Endometrium (tissue), 2 donors: ENCODE results near the gene SAFB2.
A peak's percentile ranks its signal among the peaks of the same experiment; 100 is the strongest.

ENCODE experiments used
- FAIRE-seq: peaks from 2 replicates; lab custom pipeline; 2012; peaks lifted over from hg19 to GRCh38; lab: Jason Lieb, UNC
- donor health status: control.
- donor health status: control.

Gene SAFB2

DNA sequence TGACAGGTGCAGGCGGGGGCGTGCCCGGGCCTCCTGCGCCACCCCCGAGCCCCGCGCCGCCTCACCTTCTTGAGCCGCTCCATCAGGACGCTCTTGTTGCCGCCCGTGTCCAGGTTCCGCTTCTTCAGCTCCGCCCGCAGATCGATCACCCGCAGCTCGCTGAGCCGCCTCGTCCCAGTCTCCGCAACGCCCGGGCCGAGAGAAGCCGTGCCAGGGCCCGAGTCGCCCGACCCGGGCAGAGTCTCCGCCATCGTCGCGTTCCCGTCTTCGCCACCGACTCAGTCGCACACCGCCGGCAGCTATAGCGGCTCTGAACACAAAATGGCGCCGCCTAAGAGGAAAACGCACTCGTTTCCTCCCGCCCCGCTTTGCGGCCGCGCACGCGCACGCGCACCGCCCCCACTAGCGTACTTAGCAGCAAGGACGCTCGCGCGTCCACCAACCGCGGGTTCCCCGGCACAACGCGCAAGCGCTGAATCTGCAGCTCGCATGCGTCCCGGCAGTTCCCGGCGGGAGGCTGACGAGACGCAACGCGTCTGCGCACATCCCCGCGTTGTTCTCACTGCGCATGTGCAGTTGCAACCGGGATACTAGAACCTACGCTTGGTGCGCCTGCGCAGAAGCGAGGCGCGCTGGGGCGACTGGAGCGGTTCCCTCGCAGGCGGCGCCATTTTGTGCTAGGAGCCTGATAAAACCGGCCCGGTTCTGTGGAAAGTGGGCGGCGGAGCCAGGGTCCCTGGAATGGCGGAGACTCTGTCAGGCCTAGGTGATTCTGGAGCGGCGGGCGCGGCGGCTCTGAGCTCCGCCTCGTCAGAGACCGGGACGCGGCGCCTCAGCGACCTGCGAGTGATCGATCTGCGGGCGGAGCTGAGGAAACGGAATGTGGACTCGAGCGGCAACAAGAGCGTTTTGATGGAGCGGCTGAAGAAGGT, at the start of gene SAFB2, which contains the start of gene SAFB:
Gene SAFB2, minus strand, starts transcription at position 312 of the 932 bp plus-strand sequence. Its CDS starts 61 bp downstream, at position 251.
Gene SAFB, plus strand, starts transcription at position 619 of the 932 bp plus-strand sequence. Its CDS starts 123 bp downstream, at position 742.
- FAIRE-seq: peak; percentile 97

DNA sequence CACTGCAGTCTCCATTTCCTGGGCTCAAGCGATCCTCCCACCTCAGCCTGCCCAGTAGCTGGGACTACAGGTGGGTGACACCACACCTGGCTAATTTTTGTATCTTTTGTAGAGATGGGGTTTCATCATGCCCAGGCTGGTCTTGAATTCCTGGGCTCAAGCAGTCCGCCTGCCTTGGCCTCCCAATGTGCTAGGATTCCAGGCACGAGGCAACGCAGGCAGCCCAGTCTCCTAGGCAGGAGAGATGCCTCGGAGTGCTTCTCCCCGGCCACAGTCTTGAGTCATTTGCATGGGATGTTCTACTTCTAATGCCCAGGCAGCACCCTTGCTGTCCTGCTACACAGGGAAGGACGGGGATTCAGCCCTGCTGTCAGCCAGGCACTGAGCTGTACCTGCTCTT, 49.0 kb upstream of the SAFB2 start:
- no peak for FAIRE-seq

DNA sequence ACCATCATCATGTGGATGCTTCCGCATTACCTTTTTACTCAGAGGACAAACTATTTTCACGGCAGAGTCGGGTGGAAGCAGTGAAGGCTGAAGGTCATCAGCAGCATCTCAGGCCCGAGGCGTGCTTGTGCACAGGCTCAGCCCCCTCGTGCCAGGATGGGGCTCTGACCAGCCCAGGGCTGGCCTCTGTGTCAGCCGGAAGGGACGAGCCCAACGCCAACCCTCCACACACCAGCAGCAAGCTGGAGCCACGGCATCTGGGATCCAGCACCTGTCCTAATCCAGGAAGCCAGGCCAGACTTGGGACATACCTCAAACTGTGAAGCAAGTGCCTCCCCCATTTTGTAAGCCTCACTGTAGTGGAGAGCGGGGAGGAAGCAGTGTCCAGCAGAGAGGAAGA, 46.6 kb upstream of the SAFB2 start:
- no peak for FAIRE-seq

GRCh38 chr19:5667751-5668271, 45.2 kb upstream of the SAFB2 start:
- FAIRE-seq: no peak

DNA sequence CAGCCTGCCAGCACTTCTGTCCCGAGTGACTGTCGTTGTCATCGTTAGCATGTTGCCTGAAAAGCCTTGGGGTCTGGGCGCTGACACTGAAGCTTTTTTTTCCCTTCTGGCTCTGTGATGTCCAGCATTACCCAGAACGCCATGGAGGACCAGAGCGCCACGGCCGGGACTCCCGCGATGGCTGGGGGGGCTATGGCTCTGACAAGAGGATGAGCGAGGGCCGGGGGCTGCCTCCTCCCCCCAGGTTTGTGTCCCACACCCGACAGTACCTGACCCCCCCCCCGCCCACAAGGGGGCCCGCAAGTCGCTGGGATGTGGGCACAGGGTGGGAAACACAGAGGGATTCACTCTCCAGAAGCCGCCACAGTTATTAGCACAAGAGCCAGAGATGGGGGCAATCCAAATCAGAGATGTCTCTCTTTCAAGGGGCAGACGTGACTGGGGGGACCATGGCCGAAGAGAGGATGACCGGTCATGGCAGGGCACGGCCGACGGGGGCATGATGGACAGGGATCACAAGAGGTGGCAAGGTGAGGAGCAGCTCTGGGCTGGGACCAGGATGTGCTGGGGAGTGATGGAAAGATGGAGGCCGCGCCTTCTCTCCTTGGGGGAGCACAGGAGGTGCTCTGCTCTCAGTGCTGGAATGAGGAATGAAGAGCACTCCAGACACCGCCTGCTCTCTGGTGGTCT, 44.5 kb upstream of the SAFB2 start:
- FAIRE-seq: no peak

DNA sequence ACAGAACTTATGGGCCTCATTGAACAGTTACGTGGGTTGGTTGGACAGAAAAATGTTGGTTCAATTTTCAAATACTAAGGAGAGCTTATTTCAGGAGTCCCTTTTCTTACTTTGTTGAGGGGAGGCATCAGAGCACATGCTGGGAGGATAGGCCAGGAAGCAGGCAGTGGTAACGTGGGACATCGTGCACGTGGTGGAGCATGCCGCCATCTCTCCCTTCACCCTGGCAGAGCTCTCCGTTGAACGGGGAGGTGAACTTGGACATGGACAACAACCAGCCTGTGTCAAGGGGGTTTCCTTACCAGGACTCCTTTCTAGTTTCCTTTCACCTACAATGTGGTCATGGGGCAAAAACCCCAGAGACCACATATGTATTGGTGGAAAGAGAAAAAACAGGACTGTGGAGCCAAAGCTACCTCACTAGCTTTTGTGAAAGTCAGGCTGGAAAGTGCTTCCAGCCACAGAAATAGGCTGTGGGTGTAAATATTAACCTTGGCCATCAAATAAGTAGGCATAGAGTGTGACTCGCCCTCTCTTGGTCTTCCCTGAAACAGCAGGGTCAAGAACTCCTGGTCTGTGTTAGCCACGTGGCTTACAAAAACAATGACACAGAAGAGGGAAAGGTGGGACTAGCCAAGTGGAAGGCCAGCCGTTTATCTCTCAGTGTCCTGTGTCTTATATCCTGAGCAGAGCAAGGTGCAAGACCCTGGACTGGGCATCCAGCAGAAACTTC, 43.4 kb upstream of the SAFB2 start:
- FAIRE-seq: no peak

DNA sequence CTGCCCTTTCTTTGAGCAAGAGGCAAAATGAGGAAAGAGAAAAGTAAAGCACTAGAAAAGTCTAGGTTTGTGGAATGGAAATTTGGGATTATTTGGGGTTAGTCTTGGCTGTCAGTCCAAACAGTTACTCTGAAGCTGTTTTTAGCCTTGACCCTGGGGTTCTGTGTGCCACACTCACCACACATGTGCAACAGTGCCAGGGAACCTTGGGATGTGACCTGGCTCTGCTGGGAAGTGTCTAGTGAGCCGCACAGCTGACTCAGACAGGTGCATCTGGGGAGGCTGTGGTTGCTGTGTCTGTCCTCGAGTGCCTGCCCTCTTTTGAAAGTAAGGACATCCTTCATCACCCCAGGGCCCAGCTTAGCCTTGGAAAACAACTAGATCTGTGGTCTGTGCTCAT, 41.9 kb upstream of the SAFB2 start:
- no peak for FAIRE-seq

GRCh38 chr19:5663904-5664303, 41.3 kb upstream of the SAFB2 start:
- no peak for FAIRE-seq

DNA sequence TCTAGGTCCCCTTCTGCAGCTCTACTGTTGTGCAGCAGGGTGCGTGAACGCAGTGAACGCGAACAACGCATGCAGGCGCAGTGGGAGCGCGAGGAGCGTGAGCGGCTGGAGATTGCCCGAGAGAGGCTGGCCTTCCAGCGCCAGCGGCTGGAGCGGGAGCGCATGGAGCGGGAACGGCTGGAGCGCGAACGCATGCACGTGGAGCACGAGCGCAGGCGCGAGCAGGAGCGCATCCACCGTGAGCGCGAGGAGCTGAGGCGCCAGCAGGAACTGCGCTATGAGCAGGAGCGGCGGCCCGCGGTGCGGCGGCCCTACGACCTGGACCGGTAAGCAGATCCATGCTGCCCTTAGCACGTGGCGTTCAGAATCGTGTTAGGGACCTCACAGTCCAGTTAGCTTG, 38.9 kb upstream of the SAFB2 start:
- FAIRE-seq: no peak

DNA sequence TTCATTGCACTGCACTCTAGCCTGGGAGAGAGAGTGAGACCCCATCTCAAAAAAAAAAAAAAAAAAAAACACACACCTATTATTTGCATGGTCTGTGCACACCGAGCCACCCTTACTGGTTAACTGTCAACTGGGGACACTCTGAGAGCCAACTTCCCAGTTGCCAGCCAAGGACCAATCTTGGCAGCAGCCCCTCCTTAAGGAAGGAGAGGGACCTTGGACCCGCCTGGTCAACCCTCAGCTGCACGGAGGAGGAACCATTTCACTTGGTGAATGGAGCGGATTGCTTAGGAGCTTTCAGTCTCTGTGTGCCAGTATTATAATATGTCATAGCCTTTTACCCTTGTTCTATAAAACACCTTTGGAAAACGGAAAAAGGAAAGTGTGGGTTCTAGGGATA, 32.8 kb upstream of the SAFB2 start:
- no peak for FAIRE-seq

GRCh38 chr19:5654931-5655330, 32.4 kb upstream of the SAFB2 start:
- no peak for FAIRE-seq

DNA sequence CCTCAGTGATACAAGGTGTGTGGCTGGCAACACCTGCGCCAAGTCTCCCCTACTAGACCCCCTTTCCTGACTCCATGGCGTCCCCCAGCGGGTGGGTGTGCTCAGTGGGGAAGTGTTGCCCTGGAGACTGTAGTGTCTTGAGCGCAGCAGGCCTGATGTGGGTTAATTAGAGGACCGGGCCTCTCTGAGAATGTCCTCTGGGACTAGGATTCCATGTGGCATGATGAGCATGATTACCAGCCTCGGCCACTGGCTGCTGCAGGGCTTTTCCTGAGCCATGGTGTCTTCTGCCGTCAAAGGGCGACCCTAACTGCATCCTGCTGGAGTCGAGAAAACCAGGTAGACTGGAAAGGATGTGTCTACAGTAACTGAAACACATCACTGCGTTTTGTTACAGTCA, 29.7 kb upstream of the SAFB2 start:
- FAIRE-seq: no peak

GRCh38 chr19:5651361-5651760, 28.8 kb upstream of the SAFB2 start:
- no peak for FAIRE-seq

DNA sequence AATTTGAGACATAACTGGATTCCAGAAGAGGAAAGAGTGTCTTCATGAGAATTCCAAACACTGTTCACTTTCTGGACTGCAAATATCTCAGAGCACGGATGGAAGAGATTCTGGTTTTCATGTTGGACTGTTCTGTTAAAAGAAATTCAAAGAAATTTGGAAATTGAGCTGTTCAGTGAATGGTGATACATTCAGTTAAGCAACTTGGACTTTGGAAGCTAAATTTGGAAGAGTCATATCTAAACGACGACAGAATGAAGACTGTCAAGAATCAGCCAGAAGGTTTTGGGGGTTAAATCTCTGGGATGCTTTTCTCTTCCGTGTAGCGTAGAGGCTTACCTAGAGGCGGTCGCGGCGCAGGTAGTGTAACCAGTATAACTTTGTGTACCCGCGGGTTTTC, 25.9 kb upstream of the SAFB2 start:
- no peak for FAIRE-seq

GRCh38 chr19:5646703-5647102, 24.1 kb upstream of the SAFB2 start:
- no peak for FAIRE-seq

- FAIRE-seq: no peak
Observed at GRCh38 chr19:5645409-5645808, 22.8 kb upstream of the SAFB2 start.

- FAIRE-seq: no peak
Observed at GRCh38 chr19:5644037-5644436, 21.5 kb upstream of the SAFB2 start.

GRCh38 chr19:5643060-5643459, 20.5 kb upstream of the SAFB2 start:
- no peak for FAIRE-seq

GRCh38 chr19:5642204-5642603, 19.6 kb upstream of the SAFB2 start:
- no peak for FAIRE-seq

DNA sequence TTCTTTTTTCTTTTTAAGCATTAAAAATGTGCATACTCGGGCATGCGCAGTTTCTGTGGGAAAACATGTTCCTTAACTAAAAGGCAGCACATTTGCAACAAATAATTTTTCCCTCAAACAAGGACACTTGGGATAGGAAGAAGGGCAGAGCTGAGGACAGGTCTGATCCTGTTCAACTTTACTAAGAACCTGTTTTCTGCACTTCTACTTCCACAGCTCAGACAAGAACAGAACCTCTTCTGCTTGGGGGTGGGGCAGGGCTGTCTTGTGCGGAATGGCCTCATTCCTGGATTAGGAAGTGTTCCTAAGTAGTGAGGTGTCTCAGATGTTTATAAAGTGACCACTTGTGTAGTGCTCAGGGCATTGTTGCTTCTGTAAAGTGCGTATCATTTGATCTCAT, 18.6 kb upstream of the SAFB2 start:
- no peak for FAIRE-seq

- FAIRE-seq: no peak
Observed at GRCh38 chr19:5637971-5638370, 15.4 kb upstream of the SAFB2 start.

DNA sequence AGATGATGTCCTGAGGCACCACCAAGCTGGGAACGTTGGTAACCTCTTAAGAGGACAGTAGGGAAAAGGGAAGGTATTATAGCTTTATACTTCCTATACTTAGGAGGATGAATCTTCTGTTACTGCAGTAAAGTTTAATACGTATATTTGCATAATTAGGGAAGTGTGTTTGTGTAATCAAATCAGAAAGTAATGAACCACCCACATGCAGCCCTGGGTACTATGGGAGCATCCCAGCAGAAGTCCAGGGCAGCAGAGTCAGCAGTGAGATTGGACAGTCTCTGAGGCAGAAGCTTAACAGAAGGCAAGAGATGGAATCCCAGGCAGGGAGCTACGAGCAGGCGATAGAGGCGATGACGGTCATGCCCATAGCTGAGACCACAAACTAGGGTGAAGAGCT, 12.9 kb upstream of the SAFB2 start:
- FAIRE-seq: no peak
